ENCODE measurements around the gene WFDC1.

WFDC1 gene

DNA sequence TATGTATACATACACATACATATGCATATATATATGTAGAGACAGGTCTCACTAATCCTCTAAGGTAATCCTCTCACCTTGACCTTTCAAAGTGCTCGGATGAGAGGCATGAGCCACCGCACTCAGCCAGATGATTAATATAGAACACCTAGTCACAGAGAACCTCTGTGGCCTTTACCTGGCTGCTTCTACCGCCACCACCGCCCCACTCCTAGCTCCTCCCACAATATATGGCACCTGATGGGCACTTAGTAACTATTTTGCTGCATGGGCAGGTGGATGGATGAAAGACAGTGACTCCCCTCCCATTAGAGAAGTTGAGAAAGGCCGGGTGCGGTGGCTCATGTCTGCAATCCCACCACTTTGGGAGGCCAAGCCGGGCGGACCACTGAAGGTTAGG is 57.0 kb downstream of the WFDC1 start:
- no peak for DNase-seq (ENCODE audit: low spot score)

GRCh38 chr16:84354306-84354705 is 59.6 kb downstream of the WFDC1 start:
- DNase-seq (ENCODE audit: low spot score), result no peak

- DNase-seq (ENCODE audit: low spot score), result no peak
These were observed 60.5 kb downstream of the WFDC1 start for GRCh38 chr16:84355149-84355548.

DNA sequence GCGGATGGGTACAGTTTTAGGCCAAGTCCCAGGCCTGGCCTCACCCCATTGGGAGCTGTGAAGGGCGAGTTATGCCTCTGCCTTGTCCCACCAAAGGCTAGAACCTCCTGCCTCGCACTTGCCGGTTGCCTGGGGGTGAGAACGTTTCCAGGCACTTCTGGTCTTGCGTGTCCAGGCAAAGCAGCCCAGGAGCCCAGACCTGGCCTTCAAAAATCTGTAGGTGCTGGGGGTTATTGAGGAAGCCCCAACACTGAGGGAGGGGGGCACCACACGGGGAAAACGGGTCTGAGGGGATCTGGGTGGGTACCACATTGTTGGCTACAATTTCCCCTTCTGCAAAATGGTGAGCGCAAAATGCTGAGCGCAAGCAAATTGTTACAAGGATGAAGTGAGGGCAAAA is 61.5 kb downstream of the WFDC1 start:
- no peak for DNase-seq (ENCODE audit: low spot score)

- DNase-seq (ENCODE audit: low spot score), result no peak
These were observed 62.0 kb downstream of the WFDC1 start for GRCh38 chr16:84356591-84357116.

DNA sequence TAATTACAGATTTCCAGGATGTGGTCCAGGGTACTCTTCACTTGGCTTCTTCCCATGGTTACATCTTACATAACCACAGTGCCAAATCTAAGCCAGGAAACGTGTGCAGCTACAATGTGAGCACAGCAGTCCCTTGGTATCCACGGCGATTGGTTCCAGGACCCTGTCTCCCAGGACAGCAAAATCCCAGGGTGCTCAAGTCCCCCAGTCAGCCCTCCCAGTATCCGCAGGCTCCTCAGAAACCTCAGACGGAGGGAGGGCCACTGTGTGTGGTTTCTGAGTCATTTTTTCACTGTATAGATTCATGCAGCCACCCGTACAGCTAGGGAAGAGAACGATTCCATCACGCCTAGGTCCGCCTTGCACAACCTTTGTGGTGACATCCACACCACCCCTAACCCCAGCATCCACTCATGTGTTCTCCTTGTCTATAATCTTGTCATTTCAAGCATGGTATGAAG is 62.5 kb downstream of the WFDC1 start:
- DNase-seq (ENCODE audit: low spot score), result no peak

DNA sequence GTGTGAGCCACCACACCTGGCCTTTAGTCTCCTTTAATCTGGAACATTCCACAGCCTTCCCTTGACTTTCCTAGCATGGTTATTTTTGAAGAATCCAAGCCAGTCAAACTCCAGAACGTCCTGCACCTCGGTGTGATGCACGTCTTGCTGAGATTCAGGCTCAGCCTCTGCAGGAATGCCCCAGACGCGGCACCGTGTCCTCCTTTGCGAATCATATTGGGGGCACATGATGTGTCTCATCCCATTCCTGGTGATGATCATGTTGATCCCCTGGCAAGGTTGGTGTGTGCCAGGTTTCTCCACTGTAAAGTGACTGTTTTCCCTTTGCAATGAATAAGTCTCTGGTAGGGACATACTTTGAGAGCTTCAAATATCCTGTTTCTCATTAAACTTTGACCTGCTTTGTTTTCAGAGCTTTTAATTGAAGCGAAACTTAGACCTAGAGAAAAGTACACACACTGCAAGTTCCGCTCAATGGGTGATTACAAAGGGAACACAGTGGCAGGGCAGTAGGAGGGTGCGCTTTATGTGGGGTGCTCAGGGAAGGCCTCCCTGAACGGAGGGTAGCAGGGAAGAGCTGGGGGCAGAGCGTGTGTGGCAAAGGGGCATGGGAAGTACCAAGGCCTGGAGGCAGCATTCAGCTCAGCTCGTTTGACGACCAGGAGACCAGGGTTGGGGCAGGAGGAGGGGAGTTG is 64.1 kb downstream of the WFDC1 start:
- no peak for DNase-seq (ENCODE audit: low spot score)

DNA sequence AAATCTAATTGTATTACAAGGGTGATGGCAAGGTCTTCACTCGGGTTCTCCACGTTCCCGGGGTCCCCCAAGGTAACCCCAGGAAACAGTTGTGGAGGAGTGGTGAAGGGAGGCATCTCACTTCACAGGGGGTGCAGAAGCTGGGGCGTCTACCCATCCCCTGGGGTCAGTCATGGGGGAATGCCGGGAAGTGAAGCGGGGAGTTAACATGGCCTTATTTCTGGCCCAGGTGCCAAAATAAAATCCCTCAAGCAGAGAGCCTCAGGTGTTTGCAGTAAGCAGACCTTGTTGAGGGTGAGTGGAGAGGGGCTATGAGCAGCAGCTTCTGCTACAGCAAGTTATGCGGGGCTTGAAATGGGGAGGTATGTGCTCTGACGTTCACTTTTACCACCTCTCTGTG is 64.6 kb downstream of the WFDC1 start:
- no peak for DNase-seq (ENCODE audit: low spot score)

GRCh38 chr16:84360170-84360569 is 65.5 kb downstream of the WFDC1 start:
- DNase-seq (ENCODE audit: low spot score), result no peak

DNA sequence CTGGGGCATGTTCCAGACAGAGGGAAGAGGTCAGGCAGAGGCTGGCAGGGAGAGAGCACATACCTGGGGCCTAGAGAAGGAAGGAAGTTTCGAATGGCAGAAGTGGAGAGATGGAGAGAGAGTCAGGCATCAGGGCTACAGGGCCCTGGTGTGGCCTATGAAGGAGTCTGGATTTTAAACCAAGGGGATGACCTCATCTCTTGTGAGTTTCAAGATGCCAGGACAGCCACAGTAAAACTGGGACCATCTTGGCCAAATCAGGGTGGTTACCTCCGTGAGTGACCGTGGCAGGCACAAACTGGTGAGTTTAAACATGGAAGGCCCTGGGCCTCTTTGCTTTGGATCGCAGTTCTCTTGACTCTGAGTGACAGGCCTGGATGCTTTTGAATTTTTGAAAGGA is 66.1 kb downstream of the WFDC1 start:
- no peak for DNase-seq (ENCODE audit: low spot score)

- DNase-seq (ENCODE audit: low spot score), result no peak
These were observed 66.9 kb downstream of the WFDC1 start for GRCh38 chr16:84361546-84361945.

DNA sequence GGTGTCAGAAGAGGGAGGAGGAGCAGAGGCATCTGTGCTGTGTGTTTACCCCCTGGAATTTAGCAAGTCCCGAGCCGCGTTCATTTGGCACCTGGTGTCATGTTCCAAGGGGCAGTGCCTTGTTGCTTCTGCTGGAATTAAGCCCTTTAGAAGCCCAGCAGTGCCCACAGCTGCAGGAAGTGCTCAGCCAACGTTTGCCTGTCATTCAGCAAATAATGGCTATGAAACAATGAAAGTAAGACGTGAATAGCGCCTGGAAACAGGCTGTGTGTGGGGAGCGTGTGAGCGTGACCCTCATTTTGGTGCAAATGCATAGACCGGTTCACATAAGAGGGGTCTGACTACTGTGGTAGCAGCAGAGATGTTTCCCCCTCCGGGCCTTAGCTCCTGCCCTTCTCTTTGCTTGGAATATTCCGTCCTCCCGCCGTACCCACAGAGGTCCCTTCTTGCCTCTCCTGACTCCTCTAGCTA is 67.8 kb downstream of the WFDC1 start:
- DNase-seq (ENCODE audit: low spot score), result no peak

GRCh38 chr16:84366208-84366607 is 71.5 kb downstream of the WFDC1 start:
- no peak for DNase-seq (ENCODE audit: low spot score)

GRCh38 chr16:84367297-84367680 is 72.6 kb downstream of the WFDC1 start:
- no peak for DNase-seq (ENCODE audit: low spot score)

DNA sequence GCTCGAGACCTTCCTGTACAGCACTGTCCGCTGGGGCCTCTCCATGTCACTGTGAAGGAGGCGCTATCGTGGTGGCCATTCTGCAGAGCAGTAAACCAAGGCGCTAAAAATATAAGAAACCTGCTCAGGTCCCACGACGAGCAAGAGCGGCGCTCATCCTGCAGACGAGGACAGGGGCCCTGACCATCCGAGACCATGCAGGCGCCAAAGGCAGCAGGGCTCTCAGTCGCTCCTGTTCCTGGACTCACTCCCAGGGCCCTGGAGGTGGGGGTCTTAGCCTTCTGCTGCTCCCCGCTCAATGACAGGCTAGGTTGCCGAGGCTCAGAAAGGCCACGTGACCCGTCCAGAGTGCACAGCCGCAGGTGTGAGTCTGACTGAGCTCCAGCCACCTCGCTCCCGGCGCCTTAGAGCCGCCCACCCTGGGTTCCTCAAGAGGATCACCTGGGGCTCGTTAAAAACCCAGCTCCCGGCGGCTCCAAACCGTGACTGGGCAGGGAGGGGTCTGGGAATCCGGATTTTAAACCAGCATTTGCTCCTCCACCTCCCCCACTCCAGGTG is 73.2 kb downstream of the WFDC1 start:
- DNase-seq (ENCODE audit: low spot score), result no peak

DNA sequence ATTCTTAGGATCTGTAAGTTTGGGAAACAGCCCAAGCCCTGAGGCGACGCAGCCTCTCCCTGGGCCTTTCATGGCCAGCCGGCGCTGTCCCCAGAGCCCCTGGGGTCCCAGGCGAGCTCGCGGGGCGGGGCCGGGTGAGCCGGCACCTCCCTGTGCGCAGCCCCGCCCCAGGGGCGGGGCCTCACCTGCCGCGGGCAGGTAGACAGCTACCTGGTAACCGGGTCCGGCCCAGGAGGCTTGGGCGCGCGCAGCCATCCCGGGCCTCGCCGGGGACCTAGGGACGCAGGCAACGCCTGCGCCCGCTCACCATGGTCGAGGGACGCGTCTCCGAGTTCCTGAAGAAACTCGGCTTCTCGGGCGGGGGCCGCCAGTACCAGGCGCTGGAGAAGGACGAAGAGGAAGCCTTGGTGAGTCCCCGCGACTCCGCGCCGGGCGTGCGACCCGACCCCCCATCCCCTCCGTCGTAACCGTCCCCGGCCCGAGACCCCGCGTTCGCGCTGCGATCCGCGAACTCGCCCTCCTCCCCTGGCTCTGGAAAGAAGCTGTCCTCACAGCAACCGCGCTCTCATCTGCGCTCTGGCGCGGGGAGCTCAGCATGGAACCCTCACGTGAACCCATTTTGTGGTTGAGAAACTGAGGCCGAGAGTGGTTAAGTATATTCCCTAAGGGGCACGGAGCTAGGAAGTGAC is 73.8 kb downstream of the WFDC1 start, which contains the start of gene ATP2C2:
Gene ATP2C2, plus strand, starts transcription at position 231 of the 689 bp plus-strand sequence. Its CDS starts 78 bp downstream, at position 309.
- DNase-seq (ENCODE audit: low spot score), result no peak

DNA sequence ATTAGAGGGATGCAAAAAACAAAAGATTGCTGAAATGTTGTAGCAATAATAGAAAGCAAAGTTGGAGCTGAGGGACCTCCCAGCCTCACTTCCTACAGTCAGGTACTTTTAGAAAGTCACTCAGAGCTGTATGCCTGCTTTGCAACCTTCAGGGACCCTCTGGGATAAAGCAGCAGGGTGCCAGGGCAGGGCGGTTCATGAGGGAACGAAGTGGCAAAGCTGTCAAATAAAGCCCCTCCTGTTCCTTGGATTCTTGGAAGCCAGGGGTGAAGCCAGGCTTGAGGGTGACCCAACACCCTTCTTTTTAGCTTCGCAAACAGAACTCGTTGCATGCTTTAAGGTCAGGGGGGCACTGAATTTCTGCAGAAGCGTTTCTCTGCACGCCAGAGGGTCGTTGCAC is 74.4 kb downstream of the WFDC1 start:
- DNase-seq (ENCODE audit: low spot score), result no peak

DNA sequence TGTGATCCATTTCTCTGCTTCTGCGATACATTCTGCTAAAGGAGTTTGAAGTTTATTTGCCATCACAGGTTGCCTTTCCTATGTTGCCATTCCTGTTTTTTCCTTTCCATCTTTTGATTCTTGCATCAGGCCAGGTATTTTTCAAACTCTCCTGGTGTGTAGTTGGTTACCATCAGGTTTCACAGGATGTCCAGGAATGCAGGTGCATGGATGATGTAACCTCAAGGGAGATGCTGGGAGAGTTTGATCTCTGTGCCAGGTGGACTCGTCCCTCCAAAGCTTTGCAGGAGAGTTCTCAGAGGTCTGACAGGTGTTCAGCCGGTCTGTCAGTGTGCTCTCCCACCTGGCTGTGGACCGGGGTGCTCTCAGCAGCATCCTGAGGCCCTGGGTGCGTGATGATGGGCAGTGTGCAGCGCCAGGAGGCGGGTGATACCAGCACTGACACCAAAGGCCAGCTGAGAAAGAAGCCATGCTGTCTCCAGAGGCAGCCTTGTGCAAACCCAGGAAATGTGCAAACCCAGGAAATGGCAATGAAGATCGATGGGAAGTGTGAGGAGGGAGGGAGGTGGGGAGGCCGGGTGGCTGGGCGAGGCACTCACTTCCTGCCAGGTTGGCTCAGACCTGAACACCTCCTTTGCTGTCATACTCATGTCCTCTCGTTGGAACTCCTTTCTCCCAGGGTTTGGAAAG is 75.4 kb downstream of the WFDC1 start:
- DNase-seq (ENCODE audit: low spot score), result no peak

DNA sequence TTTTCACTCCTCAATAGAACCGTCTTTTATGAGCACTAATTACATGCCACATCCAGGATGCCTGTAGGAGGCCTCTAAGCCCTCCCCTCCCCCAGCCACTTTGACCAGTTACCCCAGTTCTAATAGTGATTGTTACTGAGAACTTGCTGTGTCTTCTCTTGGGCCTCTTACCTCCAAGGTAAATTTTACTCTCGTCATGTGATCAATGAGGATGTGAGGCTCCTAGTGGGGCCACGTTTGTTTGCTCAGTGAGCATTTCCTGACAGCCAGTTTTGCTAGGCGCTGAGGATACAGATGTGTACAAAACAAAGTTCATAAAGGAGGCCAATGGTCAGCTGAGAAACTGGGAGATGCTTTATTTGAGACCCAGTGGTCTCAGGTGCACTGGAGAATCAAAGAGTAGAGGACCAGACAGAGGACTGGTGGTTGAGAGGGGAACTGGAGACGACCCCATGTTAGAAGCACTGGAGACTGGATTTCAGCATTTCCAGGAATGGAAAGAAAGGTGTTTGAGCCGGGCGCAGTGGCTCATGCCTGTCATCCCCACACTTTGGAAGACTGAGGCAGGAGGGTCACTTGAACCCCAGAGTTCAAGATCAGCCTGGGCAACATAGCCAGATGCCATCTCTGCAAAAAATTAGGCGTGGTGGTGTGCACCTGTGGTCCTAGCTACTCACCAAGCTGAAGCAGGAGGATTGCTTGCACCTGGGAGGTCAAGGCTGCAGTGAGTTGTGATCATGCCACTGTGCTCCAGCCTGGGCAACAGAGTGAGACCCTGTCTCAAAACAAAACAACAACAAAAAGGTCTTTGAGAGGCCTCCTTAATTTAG is 76.3 kb downstream of the WFDC1 start:
- DNase-seq (ENCODE audit: low spot score), result no peak

DNA sequence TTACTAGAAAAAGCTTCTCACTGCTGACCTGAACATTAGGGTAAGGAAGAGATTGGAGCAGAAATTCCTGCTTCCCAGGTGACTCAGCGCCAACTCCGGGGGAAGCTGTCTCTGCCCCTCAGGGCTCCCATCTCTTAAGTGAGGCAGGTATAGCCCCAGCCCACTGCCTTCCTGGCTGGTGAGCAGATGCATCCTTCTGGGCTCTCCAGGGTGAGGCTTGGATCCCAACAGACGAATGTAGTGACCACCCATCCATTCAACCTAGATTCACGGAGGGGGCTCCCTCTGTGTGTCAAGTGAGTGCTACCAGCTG is 76.8 kb downstream of the WFDC1 start:
- DNase-seq (ENCODE audit: low spot score), result no peak

DNA sequence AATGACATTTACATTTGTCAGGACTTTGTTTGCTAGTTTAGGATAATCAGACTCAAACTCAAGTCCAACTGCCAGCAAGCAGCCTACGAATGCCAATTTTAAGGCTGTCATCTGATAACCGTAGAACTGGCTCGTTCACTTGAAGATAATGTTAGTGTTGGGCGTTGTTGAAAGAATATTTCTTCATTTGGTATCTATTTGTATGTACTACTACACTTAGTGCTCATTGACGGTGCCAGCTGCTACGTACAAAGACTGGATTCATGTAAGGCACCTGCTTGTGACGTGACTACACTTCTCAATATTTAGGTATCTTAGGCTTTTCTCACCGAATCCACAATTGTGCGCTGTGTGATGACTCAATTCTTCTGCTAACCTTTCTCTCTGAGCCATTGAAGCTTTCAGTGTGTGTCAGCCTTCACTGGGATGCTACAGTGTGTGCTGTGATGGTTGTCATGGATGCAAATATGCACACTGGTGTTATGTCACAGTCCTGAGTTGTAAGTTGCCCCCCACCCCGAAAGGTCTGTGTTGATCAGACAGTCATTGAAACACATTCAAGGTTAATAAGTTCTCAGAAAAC is 79.3 kb downstream of the WFDC1 start:
- no peak for DNase-seq (ENCODE audit: low spot score)

Measured in AG08395 (cell line).